Activated CD4-positive, alpha-beta T cell treated with anti-CD3 and anti-CD28 coated beads, Interleukin-2, amount 50 U/mL, for 48 hours (primary cell): ENCODE data around the gene DYRK1A.
"Not testable (repeated sequence)": the region's sequence is repeated elsewhere in the genome, so short reads cannot be mapped to it uniquely, and the experiment has no call there.

Source experiments
- DNase-seq, 2 experiments: peaks; one replicate each; pipeline ENCODE4 v3.0.0-alpha.2; 2020

DYRK1A gene

GRCh38 chr21:37496972-37497371, 130.4 kb downstream of the DYRK1A start:
- DNase-seq, result no peak

DNA sequence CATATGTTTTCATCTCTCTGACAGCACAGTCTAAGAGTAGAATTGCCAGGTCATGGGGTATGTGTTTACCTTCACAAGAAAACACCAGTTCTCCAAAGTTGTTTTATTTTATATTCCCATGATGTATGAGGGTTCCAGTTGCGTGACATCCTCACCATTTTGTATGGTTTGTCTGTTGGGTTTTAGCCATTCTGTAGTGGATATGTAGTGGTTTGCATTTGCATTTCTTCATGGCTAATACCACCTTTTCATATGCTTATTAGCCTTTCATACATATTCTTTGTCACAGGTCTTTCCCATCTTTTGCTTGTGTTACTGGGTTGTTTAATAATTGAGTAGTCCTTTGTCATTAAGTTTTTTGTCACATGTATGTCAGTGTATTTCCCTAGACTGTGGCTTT, 132.1 kb downstream of the DYRK1A start:
- no peak for DNase-seq

DNA sequence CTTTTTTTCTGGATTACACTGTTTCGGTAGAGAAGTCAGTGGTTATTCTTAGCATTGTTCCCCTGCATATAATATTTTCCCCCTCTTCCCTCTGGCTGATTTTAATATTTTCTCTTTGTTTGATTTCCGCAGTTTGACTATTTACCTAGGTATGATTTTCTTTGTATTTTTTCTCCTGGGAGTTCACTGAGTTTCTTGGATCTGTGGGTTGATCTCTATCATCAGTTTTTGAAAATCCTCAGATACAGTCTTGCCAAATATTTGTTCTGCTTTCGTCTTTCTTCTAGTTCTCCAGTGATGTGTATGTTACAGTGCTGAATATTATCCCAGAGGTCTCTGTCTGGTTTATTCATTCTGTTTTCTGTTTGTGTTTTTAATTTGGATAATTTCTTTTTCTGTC, 136.4 kb downstream of the DYRK1A start:
- no peak for DNase-seq

DNA sequence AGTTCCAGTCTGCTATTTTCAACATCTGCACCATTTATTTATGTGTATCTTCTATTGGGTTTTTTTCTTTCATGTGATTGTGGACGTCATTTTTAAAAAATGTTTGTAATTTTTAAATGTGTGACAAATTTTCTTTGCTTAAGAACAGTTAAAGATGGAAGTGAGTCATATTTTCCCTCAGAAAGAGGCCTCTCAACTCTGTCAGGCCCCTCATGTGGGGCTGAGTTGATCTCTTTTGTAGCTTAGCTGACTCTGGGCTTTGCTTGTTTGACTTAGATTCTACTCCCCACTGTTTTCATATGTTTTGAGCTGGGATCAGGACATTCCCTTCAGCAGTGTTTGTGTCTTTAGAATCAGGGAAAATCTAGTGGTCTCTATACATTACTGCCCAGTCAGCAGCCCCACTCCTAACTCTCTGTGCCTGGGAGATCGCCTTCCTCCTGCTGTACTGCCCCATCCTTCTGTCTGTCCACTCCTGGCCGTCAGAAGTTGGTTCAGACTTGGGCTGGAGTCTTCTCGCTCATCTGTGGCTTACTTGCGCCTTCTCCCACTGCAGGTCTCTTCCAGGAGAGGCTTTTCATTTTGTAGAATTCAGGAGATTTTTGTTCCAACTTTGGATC, 137.4 kb downstream of the DYRK1A start:
- DNase-seq, result peak in 1 of 2 experiments; percentile 9

DNA sequence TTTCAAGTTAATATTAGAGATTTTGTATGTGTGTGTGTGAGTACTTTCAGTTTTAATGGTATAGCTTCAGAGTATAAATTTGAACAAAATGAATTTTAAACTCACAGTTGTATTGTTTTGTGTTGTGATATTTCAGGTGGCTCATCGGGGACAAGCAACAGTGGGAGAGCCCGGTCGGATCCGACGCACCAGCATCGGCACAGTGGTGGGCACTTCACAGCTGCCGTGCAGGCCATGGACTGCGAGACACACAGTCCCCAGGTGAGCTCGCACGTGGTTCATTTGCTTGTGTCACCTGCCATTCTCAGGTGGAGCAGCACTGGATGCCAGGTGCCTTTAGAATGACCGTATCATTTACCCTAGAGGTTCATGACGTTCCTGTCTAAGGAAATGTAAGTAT, 139.4 kb downstream of the DYRK1A start:
- no peak for DNase-seq

GRCh38 chr21:37507716-37508115, 141.1 kb downstream of the DYRK1A start:
- no peak for DNase-seq

DNA sequence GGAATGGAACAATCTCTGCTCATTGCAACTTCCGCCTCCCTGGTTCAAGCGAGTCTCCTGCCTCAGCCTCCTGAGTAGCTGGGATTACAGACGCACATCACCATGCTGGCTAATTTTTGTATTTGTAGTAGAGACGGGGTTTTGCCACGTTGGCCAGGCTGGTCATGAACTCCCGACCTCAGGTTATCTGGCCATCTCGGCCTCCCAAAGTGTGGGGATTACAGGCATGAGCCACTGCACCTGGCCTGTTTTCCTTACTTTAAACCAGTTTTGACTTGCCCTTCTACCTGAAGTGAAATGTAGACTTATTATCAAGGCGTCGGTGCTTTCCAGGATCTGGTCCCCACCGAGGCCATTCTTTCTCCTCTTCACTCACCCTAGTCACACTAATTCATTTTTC, 141.8 kb downstream of the DYRK1A start:
- no peak for DNase-seq

GRCh38 chr21:37509802-37510393, 143.3 kb downstream of the DYRK1A start:
- DNase-seq, result no peak

DNA sequence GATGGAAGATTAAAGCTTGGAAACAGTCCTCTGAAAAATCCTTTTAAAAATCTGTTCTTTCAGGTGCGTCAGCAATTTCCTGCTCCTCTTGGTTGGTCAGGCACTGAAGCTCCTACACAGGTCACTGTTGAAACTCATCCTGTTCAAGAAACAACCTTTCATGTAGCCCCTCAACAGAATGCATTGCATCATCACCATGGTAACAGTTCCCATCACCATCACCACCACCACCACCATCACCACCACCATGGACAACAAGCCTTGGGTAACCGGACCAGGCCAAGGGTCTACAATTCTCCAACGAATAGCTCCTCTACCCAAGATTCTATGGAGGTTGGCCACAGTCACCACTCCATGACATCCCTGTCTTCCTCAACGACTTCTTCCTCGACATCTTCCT, 145.3 kb downstream of the DYRK1A start:
- no peak for DNase-seq

- no peak for DNase-seq
Observed at GRCh38 chr21:37513383-37513782, 146.8 kb downstream of the DYRK1A start.

GRCh38 chr21:37514038-37514667, 147.6 kb downstream of the DYRK1A start:
- no peak for DNase-seq

DNA sequence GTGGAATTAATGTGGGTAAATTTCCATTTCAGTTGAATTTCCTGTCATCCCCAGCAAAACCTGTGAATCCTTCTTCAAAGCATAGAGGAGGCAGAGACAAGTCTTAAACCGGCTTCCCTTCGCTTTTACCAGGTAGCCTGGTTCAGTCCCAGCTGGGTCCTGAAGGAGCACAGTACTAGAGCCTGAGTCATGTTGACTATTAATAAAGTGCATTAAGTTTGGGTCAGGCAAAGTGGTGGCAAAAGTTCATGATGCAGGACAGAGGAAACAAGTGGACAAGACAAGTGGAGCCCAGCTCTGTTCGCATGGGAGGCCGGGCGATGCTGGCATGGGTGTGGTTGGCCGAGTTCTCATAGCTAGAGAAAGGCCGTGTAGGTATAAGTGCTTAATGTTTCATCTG, 150.4 kb downstream of the DYRK1A start:
- DNase-seq, result no peak

DNA sequence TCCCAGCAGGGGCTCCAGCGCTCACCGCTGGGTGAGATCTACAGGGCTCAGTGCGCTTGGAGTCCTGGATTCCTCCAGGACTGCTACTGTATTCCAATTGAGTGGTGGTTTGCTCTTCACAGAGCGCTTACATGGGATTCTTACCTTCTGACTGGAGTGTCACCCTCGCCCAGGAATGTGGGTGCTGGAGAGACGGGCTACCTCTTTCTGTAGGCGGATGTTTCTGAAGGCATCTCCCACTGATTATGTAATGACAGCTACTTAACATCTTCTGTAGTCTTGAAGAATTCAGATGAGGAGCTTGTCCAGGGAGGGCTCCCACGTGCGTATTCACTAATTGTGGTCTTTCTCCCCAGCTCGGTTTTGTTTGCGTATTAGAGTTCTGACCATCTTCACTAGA, 154.2 kb downstream of the DYRK1A start:
- no peak for DNase-seq

DNA sequence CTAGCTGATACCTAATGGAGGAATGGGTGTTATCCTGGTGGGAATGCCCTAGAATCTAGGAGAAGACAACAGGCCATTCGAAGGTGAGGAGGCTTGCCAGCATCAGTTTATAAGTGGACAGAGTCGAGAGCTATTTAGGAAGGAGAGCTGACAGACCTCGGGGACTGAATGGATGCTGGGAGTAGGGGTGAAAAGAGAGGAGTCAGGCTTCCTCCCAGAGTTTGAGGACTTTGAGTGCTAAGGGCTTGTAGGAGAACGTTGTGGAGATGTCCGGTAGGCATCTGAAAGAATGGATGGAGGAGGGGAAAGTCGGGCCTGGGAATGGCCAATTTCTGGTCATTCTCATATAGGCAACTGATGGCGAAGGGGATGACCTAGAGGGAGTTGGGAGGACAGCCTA, 155.1 kb downstream of the DYRK1A start:
- DNase-seq, result no peak

DNA sequence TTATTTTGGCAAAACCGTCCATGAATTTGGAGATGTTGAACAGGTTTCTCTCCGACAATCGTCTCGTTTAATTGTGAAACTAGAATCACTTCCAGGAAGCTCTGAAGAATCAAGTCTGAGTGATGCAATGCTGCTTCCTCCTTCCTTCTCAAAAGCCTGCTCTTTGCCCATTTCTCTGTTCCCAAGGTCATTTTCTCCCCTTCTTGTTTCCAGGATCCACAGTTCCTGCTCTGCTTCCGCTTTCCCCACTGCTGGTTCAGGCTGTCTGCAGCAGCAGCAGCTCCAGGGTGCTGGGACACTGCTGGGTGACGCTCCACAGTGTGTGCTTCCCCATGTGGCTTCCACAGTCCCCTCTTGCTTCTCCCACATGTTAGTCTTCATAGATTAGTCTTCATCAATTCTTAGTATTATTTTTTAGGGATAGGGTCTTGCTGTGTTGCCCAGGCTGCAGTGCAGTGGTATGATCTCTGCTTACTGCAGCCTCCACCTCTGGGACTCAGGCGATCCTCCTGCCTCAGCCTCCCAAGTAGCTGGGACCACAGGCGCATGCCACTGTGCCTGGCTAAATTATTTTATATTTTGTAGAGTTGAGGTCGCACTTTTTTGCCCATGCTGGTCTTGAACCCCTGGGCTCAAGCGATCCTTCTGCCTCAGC, 156.2 kb downstream of the DYRK1A start:
- no peak for DNase-seq

DNA sequence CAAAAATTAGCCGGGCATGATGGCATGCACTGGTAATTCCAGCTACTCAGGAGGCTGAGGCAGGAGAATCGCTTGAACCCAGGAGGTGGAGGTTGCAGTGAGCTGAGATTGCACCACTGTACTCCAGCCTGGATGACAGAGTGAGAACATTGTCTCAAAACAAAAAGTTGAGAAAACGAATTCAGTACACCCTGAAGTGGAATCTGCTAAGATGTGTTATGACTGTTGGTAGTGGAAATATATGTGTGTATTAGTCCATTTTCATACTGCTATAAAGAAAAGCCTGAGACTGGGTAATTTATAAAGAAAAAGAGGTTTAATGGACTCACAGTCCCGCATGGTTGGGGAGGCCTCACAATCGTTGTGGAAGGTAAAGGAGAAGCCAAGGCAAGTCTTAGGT, 158.4 kb downstream of the DYRK1A start:
- DNase-seq, result not testable (repeated sequence)

DNA sequence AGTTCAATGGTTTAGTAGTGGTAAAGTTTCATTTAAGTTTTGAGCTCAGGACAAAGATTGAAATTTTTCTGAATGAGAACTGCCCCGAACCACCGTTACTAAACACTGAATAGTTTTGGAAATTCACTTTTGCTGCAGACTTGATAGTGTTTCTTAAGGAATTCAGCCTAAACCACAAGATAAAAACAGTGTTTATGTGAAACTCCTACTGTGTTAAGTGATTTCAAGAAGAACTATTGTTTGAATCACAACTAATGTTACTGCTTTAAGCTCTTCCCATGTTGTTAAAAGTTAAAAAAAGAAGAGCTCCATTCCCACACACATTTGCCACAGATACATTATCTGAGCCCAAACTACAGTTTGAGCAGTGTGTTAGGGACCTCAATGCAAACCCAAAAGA, 159.2 kb downstream of the DYRK1A start:
- no peak for DNase-seq

DNA sequence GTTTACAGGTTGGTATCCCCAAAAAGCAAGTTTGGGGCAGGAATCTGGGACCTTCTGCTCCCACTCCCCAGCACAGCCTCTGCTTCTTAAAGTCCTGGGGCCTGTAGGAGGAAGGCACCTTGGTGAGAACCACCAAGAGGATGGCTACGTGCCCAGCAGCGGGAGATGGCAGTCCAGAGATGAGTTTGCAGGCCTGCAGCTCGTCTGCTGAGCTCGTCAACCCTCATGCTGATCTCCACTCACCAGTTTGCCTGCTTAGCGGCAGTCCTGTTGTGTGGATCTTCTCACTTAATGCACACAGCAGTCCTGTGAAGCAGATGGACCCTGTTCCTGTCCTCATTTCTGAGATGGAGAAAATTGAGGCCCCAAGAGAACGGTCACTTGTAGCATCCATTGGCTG, 160.5 kb downstream of the DYRK1A start:
- no peak for DNase-seq

DNA sequence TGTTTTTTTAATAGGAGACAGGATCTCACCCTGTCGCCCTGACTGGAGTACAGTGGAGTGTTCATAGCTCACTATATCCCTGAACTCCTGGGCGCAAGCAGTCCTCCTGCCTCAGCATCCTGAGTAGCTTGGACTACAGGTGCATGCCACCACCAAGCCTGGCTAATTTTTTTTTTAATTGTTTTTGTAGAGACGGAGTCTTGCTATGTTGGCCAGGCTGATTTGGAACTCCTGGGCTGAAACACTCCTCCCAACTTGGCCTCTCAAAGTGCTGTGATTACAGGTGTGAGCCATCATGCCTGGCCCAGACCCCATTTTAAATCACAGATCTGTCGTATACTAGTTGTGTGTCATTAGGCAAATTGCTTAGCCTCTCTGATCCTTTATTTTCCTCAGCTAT, 161.1 kb downstream of the DYRK1A start:
- no peak for DNase-seq

GRCh38 chr21:37528150-37528937, 161.8 kb downstream of the DYRK1A start:
- DNase-seq, result no peak

DNA sequence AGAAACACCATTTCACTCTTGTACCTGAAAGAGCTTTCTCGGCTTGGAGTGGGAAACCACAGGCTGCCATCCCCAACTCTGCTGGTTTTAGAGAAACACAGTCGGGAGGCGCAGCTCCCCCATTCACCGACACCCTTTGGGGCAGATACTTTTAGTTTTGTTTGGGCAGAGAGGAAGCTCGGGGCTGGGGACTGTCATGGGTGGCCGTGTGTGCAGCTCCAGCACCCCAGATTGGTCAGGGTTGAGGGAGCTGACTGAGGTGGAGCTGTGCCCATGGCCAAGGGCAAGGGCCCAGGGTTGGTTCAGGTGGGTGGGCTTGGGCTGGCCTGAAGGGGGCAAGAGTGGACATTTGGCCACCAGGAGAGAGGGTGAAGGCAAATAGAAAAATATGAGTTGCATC, 163.1 kb downstream of the DYRK1A start:
- no peak for DNase-seq

GRCh38 chr21:37530901-37531351, 164.4 kb downstream of the DYRK1A start:
- no peak for DNase-seq

DNA sequence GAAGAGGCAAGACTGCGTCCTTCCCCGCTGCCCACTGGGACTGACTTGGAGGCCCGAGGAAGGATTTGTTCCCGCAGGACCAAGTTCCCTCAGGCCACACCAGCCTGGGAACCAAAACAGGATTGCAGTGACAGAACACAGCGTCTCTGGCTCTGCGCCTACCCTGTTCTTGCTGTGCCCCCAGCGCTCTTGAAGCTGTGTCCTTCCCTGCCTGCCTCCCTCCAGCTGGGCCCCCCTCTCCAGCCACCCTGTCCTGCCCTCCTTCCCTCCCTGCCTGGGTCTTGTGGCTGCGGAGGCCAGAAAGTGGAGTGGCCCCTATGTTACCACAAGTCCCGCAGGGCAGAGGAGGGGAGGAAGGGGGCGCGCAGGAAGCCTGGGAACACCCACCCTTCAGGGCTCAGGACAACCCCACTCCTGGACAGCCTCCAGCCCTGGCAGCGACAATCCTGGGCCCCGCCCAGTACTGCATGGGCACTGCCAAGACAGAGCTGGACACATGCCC, 164.9 kb downstream of the DYRK1A start:
- no peak for DNase-seq
